Neural progenitor cell (in vitro differentiated cells): ENCODE results near the gene PRIMPOL. TPM values are rescaled to one million over a fixed set of nuclear protein-coding genes. Genes with fewer than 3 reads are reported as not detected.

Experiments used
- DNase-seq: peaks from one replicate; pipeline ENCODE4 v3.0.0-alpha.2; 2016; ENCODE audit warnings: low spot score
- H2AFZ ChIP-seq: fragments of 200-600 bp; sonication (generic); replicated peaks from 2 replicates; pipeline ENCODE4 v1.6.1; 2016; ENCODE audit warnings: antibody characterized with exemption
- H3F3A ChIP-seq: fragments of 200-600 bp; sonication (generic); 2 replicates; pipeline ENCODE4 v1.6.1; 2016; ENCODE audit warnings: antibody characterized with exemption, low read depth
- H3K27ac ChIP-seq: fragments of 200-600 bp; sonication (generic); 2 replicates; pipeline ENCODE4 v1.5.1; 2016; ENCODE audit warnings: mild to moderate bottlenecking
- H3K27me3 ChIP-seq: fragments of 200-600 bp; sonication (generic); 2 replicates; pipeline ENCODE4 v1.6.1; 2016; ENCODE audit warnings: mild to moderate bottlenecking, moderate library complexity
- H3K36me3 ChIP-seq: fragments of 200-600 bp; sonication (generic); 2 replicates; pipeline ENCODE4 v1.5.1; 2016
- H3K4me1 ChIP-seq: fragments of 200-600 bp; sonication (generic); 2 replicates; pipeline ENCODE4 v1.6.1; 2016; ENCODE audit warnings: mixed run types
- H3K4me2 ChIP-seq: fragments of 200-600 bp; sonication (generic); 2 replicates; pipeline ENCODE4 v1.6.1; 2016
- H3K4me3 ChIP-seq: fragments of 200-600 bp; sonication (generic); 2 replicates; pipeline ENCODE4 v1.5.1; 2016
- H3K79me2 ChIP-seq: fragments of 200-600 bp; sonication (generic); 2 replicates; pipeline ENCODE4 v1.6.1; 2016; ENCODE audit warnings: low read depth
- H3K9ac ChIP-seq: fragments of 200-600 bp; sonication (generic); 2 replicates; pipeline ENCODE4 v1.6.1; 2016
- H3K9me3 ChIP-seq: fragments of 200-600 bp; sonication (generic); 2 replicates; pipeline ENCODE4 v1.5.1; 2016; ENCODE audit warnings: low read depth
- H4K20me1 ChIP-seq: fragments of 200-600 bp; sonication (generic); 2 replicates; pipeline ENCODE4 v1.6.1; 2016; ENCODE audit warnings: low read depth
- H3K27ac Mint-ChIP-seq: 3 replicates; pipeline ENCODE4 v1.8.0; 2021; ENCODE audit warnings: mixed read lengths
- H3K27me3 Mint-ChIP-seq: 2 replicates; pipeline ENCODE4 v1.8.0; 2022; ENCODE audit warnings: low read depth, mild to moderate bottlenecking, inconsistent platforms, moderate library complexity, mixed read lengths; ENCODE audit not compliant: insufficient read depth
- H3K36me3 Mint-ChIP-seq: 3 replicates; pipeline ENCODE4 v1.8.0; 2021; ENCODE audit warnings: mixed read lengths
- H3K4me1 Mint-ChIP-seq: 3 replicates; pipeline ENCODE4 v1.8.0; 2021; ENCODE audit warnings: mixed read lengths
- H3K4me3 Mint-ChIP-seq: 3 replicates; pipeline ENCODE4 v1.8.0; 2021; ENCODE audit warnings: mild to moderate bottlenecking, moderate library complexity, mixed read lengths
- H3K9me3 Mint-ChIP-seq: 3 replicates; pipeline ENCODE4 v1.8.0; 2020; ENCODE audit warnings: mixed read lengths
- EZH2 ChIP-seq: fragments of 200-600 bp; sonication (generic); IDR thresholded peaks from 2 replicates; pipeline ENCODE4 v1.6.1; 2017; ENCODE audit warnings: antibody characterized with exemption, mild to moderate bottlenecking, moderate library complexity
- EZH2phosphoT487 ChIP-seq: fragments of 200-600 bp; sonication (generic); IDR thresholded peaks from 2 replicates; pipeline ENCODE4 v1.6.1; 2017; ENCODE audit warnings: antibody characterized with exemption
- total RNA-seq: library from RNA; depleted of rRNA; stranded (reverse); fragments of >200 nt; gene quantifications from 2 replicates; pipeline ENCODE4 v1.2.3, GENCODE V29; 2015; ENCODE audit warnings: low replicate concordance
- TF ChIP-seq, protein P1 (sequence below): fragments of 200-600 bp; sonication (generic); IDR thresholded peaks from 2 replicates; pipeline ENCODE4 v1.5.1; 2017; ENCODE audit warnings: antibody characterized with exemption, mild to moderate bottlenecking

PRIMPOL gene
- total RNA-seq, 1 donor from 2014 or later: 46.6 TPM

DNA sequence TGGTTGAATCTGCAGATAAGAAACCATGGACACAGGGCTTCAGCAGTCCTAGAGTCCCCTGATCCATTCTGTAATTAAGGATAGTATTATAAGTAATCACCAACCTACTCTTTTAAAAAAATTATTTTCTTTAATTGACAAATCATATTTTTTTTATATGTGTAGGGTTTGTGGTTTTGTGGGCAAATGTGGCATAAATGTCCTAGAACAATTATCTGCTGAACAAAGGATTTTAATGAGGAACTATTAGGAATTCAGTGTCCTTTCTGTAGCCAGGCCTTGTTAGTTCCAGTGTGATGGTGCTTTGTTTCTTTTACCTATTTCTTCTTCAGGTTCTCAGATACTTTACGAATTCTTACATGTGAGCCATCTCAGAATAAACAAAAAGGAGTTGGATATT is 32.4 kb downstream of the PRIMPOL start:
- H3K27ac ChIP-seq: no peak overlapping the region
- no peaks in the 10 kb centered on the region for H3K4me1 ChIP-seq
- H2AFZ ChIP-seq: no peak overlapping the region
- no peak overlapping the region for H3K4me2 ChIP-seq
- TF ChIP-seq, protein P1, sequence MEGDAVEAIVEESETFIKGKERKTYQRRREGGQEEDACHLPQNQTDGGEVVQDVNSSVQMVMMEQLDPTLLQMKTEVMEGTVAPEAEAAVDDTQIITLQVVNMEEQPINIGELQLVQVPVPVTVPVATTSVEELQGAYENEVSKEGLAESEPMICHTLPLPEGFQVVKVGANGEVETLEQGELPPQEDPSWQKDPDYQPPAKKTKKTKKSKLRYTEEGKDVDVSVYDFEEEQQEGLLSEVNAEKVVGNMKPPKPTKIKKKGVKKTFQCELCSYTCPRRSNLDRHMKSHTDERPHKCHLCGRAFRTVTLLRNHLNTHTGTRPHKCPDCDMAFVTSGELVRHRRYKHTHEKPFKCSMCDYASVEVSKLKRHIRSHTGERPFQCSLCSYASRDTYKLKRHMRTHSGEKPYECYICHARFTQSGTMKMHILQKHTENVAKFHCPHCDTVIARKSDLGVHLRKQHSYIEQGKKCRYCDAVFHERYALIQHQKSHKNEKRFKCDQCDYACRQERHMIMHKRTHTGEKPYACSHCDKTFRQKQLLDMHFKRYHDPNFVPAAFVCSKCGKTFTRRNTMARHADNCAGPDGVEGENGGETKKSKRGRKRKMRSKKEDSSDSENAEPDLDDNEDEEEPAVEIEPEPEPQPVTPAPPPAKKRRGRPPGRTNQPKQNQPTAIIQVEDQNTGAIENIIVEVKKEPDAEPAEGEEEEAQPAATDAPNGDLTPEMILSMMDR: no peak
- TF ChIP-seq EZH2 (no peak), EZH2phosphoT487 (no peak)
- DNase-seq: no peak
- H3K9me3 Mint-ChIP-seq: peaks cover 4% of the 10 kb centered on the region
- H4K20me1 ChIP-seq: no peaks in the 10 kb centered on the region
- no peaks in the 10 kb centered on the region for H3K4me1 Mint-ChIP-seq
- no peak overlapping the region for H3K27ac Mint-ChIP-seq
- no peaks in the 10 kb centered on the region for H3K79me2 ChIP-seq
- no peak overlapping the region for H3K4me3 ChIP-seq
- no peaks in the 10 kb centered on the region for H3K36me3 ChIP-seq
- H3K4me3 Mint-ChIP-seq: no peak overlapping the region
- no peaks in the 10 kb centered on the region for H3K27me3 ChIP-seq
- no peaks in the 10 kb centered on the region for H3F3A ChIP-seq
- peaks cover 10% of the 10 kb centered on the region for H3K36me3 Mint-ChIP-seq
- H3K27me3 Mint-ChIP-seq: peaks cover 3% of the 10 kb centered on the region
- H3K9ac ChIP-seq: no peak overlapping the region
- no peaks in the 10 kb centered on the region for H3K9me3 ChIP-seq

GRCh38 chr4:184684491-184685189 is 35.1 kb downstream of the PRIMPOL start:
- Histone ChIP-seq H4K20me1 (no peaks in the 10 kb centered on the region), H3K4me1 (no peaks in the 10 kb centered on the region), H3K9ac (no peak overlapping the region), H3K27me3 (no peaks in the 10 kb centered on the region), H3K27ac (no peak overlapping the region), H2AFZ (no peak overlapping the region), H3F3A (no peaks in the 10 kb centered on the region), H3K9me3 (no peaks in the 10 kb centered on the region), H3K79me2 (no peaks in the 10 kb centered on the region), H3K4me2 (no peak overlapping the region), H3K4me3 (no peak overlapping the region), H3K36me3 (no peaks in the 10 kb centered on the region)
- no peak for DNase-seq
- H3K4me3 Mint-ChIP-seq: no peak overlapping the region
- peaks cover 5% of the 10 kb centered on the region for H3K36me3 Mint-ChIP-seq
- peaks cover 1% of the 10 kb centered on the region for H3K9me3 Mint-ChIP-seq
- peak overlapping the region; percentile 20 for H3K27ac Mint-ChIP-seq
- TF ChIP-seq, protein P1: no peak
- TF ChIP-seq EZH2: no peak
- TF ChIP-seq EZH2phosphoT487: no peak
- H3K27me3 Mint-ChIP-seq: peaks cover 5% of the 10 kb centered on the region
- peaks cover 7% of the 10 kb centered on the region for H3K4me1 Mint-ChIP-seq

GRCh38 chr4:184688005-184688404 is 38.5 kb downstream of the PRIMPOL start:
- Histone ChIP-seq H3F3A (peaks cover 17% of the 10 kb centered on the region), H4K20me1 (no peaks in the 10 kb centered on the region), H3K4me1 (no peaks in the 10 kb centered on the region), H3K4me3 (no peak overlapping the region), H3K9me3 (no peaks in the 10 kb centered on the region), H3K36me3 (peaks cover 4% of the 10 kb centered on the region), H3K27ac (no peak overlapping the region), H3K9ac (no peak overlapping the region), H3K4me2 (no peak overlapping the region), H3K79me2 (no peaks in the 10 kb centered on the region), H3K27me3 (no peaks in the 10 kb centered on the region), H2AFZ (no peak overlapping the region)
- Mint-ChIP-seq H3K4me3 (no peak overlapping the region), H3K36me3 (peaks cover 8% of the 10 kb centered on the region), H3K27ac (no peak overlapping the region), H3K9me3 (no peaks in the 10 kb centered on the region), H3K4me1 (peaks cover 7% of the 10 kb centered on the region), H3K27me3 (peaks cover 5% of the 10 kb centered on the region)
- TF ChIP-seq EZH2: no peak
- TF ChIP-seq EZH2phosphoT487: no peak
- TF ChIP-seq, protein P1: no peak
- no peak for DNase-seq
